OCI-LY3 (cell line): ENCODE data around the gene LCE3E.

Experiments used
- H2AFZ ChIP-seq: fragments of 200-600, 300-600 bp; shearing (Covaris generic); 2 replicates; pipeline ENCODE4 v1.6.0; 2014; ENCODE audit warnings: antibody characterized with exemption, low read depth, low read length
- H3K27ac ChIP-seq: fragments of 200-600, 300-600 bp; sonication (generic); 2 replicates; pipeline ENCODE4 v1.5.1; 2014; ENCODE audit warnings: mild to moderate bottlenecking, low read length, moderate library complexity, mixed read lengths
- H3K27me3 ChIP-seq: fragments of 200-600, 300-600 bp; sonication (generic); 2 replicates; pipeline ENCODE4 v1.6.1; 2014; ENCODE audit warnings: low read depth, low read length, mixed read lengths
- H3K36me3 ChIP-seq: fragments of 200-600, 300-600 bp; sonication (generic); replicated peaks from 2 replicates; pipeline ENCODE3; 2014; ENCODE audit warnings: low read depth, low read length, mixed read lengths
- H3K4me1 ChIP-seq: fragments of 300-600, 200-600 bp; sonication (generic); 2 replicates; pipeline ENCODE4 v1.6.1; 2014; ENCODE audit warnings: low read length, mixed read lengths
- H3K4me2 ChIP-seq: fragments of 200-600, 300-600 bp; sonication (generic); 2 replicates; pipeline ENCODE4 v1.6.1; 2014; ENCODE audit warnings: low read length, mixed read lengths
- H3K4me3 ChIP-seq: fragments of 300-600, 200-600 bp; sonication (generic); 2 replicates; pipeline ENCODE4 v1.5.1; 2014; ENCODE audit warnings: antibody characterized with exemption, mild to moderate bottlenecking, low read length, moderate library complexity
- H3K79me2 ChIP-seq: fragments of 300-600, 200-600 bp; shearing (Covaris generic); 2 replicates; pipeline ENCODE4 v1.6.1; 2014; ENCODE audit warnings: mild to moderate bottlenecking, low read length, mixed read lengths
- H3K9ac ChIP-seq: fragments of 300-600, 200-600 bp; shearing (Covaris generic); 2 replicates; pipeline ENCODE4 v1.6.0; 2014; ENCODE audit warnings: mild to moderate bottlenecking, low read length, moderate library complexity
- H3K9me3 ChIP-seq: fragments of 200-600, 300-600 bp; shearing (Covaris generic); 2 replicates; pipeline ENCODE4 v1.6.1; 2014; ENCODE audit warnings: low read length, mixed read lengths; ENCODE audit not compliant: insufficient read depth
- H4K20me1 ChIP-seq: fragments of 200-600, 300-600 bp; sonication (generic); 2 replicates; pipeline ENCODE4 v1.6.1; 2016; ENCODE audit warnings: low read length, mixed read lengths; ENCODE audit not compliant: insufficient read depth
- EZH2phosphoT487 ChIP-seq: fragments of 200-600 bp; shearing (Covaris generic); IDR thresholded peaks from 2 replicates; pipeline ENCODE4 v1.6.1; 2018; ENCODE audit warnings: antibody characterized with exemption, mixed run types, low read depth
- TF ChIP-seq, protein P1 (sequence below): fragments of 200-600, 300-600 bp; sonication (generic); IDR thresholded peaks from 2 replicates; pipeline ENCODE4 v1.5.1; 2014; ENCODE audit warnings: antibody characterized with exemption, low read length, low read depth

Gene LCE3E

DNA sequence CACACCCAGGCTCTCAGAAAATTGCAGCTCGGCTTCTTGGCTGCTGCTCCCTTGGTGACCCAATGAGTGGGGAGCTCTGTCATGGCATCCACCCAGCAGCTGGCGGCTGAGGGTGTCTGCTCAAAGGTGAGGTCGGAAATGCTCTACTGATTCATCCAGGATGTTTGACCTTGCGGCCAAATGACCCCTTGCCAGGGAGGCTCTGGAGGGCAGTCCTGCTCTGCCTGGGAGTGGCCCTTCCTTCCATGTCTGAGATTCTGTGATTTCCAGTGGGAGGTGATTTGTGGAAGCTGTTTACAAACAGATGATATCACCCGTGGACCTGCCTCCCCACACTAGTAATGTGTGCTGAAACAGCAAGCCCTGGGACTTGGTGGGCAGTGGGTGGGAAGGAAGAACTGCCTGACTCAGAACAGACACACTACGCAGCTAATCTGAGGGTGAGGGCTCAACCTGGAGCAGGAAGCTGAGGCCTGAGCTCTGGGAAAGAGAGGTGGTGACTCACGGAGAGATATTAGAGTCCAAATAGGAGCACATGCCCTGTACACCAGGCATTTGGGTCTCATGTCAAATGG is 49.3 kb downstream of the LCE3E start:
- H3K27ac ChIP-seq = no peak overlapping the region
- H3K4me3 ChIP-seq = no peak overlapping the region
- H3K9ac ChIP-seq = no peak overlapping the region
- TF ChIP-seq EZH2phosphoT487 = no peak
- TF ChIP-seq, protein P1, sequence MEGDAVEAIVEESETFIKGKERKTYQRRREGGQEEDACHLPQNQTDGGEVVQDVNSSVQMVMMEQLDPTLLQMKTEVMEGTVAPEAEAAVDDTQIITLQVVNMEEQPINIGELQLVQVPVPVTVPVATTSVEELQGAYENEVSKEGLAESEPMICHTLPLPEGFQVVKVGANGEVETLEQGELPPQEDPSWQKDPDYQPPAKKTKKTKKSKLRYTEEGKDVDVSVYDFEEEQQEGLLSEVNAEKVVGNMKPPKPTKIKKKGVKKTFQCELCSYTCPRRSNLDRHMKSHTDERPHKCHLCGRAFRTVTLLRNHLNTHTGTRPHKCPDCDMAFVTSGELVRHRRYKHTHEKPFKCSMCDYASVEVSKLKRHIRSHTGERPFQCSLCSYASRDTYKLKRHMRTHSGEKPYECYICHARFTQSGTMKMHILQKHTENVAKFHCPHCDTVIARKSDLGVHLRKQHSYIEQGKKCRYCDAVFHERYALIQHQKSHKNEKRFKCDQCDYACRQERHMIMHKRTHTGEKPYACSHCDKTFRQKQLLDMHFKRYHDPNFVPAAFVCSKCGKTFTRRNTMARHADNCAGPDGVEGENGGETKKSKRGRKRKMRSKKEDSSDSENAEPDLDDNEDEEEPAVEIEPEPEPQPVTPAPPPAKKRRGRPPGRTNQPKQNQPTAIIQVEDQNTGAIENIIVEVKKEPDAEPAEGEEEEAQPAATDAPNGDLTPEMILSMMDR = no peak
- H3K36me3 ChIP-seq = no peaks in the 10 kb centered on the region
- no peak overlapping the region for H2AFZ ChIP-seq
- H3K27me3 ChIP-seq = peaks cover 19% of the 10 kb centered on the region
- H4K20me1 ChIP-seq = no peaks in the 10 kb centered on the region
- no peaks in the 10 kb centered on the region for H3K79me2 ChIP-seq
- H3K4me1 ChIP-seq = no peaks in the 10 kb centered on the region
- H3K4me2 ChIP-seq = no peak overlapping the region
- H3K9me3 ChIP-seq = no peaks in the 10 kb centered on the region; the same call in 1 of the 2 replicates

DNA sequence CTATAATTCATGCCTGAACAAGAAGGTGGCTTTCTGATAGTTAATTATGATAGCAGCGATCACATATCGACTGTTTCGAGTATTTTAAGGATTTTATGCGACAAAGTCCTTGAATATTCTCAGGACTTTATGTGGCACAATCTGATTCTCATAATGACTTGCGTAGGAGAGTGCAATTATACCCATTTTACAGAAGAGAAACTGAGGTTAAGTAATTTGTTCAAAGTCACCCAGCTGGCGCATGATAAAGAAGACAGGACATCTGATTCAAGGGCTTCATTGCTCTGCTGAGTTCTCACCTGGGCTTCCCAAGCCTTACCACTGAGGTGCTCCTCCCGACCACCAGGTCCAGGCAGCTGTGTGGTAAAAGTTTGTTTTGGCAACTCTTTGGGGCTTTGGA is 50.5 kb downstream of the LCE3E start:
- Histone ChIP-seq H3K27ac (no peak overlapping the region), H4K20me1 (no peaks in the 10 kb centered on the region), H3K27me3 (peaks cover 15% of the 10 kb centered on the region)

More for the DNA sequence above, 50.5 kb downstream of the LCE3E start:
- no peaks in the 10 kb centered on the region; the same call in 1 of the 2 replicates for H3K9me3 ChIP-seq
- no peak overlapping the region for H3K9ac ChIP-seq
- H3K79me2 ChIP-seq = no peaks in the 10 kb centered on the region
- no peak overlapping the region for H3K4me3 ChIP-seq
- no peak overlapping the region for H3K4me2 ChIP-seq
- no peak overlapping the region for H2AFZ ChIP-seq
- H3K36me3 ChIP-seq = no peaks in the 10 kb centered on the region
- TF ChIP-seq, protein P1 = no peak
- no peak for TF ChIP-seq EZH2phosphoT487
- H3K4me1 ChIP-seq = no peaks in the 10 kb centered on the region
